Cardiac muscle cell (in vitro differentiated cells and primary cell): ENCODE measurements around the gene CES5A. TPM values are rescaled to one million over a fixed set of nuclear protein-coding genes. Genes with fewer than 3 reads are reported as not detected.
"Not testable (repeated sequence)": the region's sequence is repeated elsewhere in the genome, so short reads cannot be mapped to it uniquely, and the experiment has no call there.

Experiments used
- DNase-seq, 2 donors: peaks; one replicate each; pipeline versions ENCODE4 v3.0.0 to v3.0.0-alpha.2; 2010 to 2017; ENCODE audit warnings: low read depth in 1 of 2, low spot score in 1 of 2
- H3K27ac ChIP-seq: fragments of 200-600 bp; sonication (generic); 2 replicates; pipeline ENCODE4 v1.5.1; 2016
- H3K27me3 ChIP-seq: fragments of 200-600 bp; sonication (generic); 2 replicates; pipeline ENCODE4 v1.6.0; 2016; ENCODE audit warnings: control low read depth
- H3K36me3 ChIP-seq: fragments of 200-600 bp; sonication (generic); 2 replicates; pipeline ENCODE4 v1.5.1; 2016; ENCODE audit warnings: control low read depth
- H3K4me1 ChIP-seq: fragments of 200-600 bp; sonication (generic); 2 replicates; pipeline ENCODE4 v1.8.1; 2017; ENCODE audit warnings: low read depth, mild to moderate bottlenecking, mixed run types
- H3K4me3 ChIP-seq: fragments of 200-600 bp; sonication (generic); 2 replicates; pipeline ENCODE4 v1.5.1; 2016; ENCODE audit warnings: mild to moderate bottlenecking
- H3K9me3 ChIP-seq: fragments of 200-600 bp; sonication (generic); 2 replicates; pipeline ENCODE4 v1.5.1; 2017; ENCODE audit warnings: low read depth, mild to moderate bottlenecking, control low read depth
- polyA plus RNA-seq: library from polyadenylated mRNA; unstranded; fragments of >200 nt; fragmentation: Nextera tagmentation; extraction: Ambion mirVana; gene quantifications from 2 replicates; pipeline ENCODE4 v1.2.1, GENCODE V29; 2016
- total RNA-seq: library from RNA; depleted of rRNA; stranded (reverse); fragments of >200 nt; gene quantifications from 2 replicates; pipeline ENCODE4 v1.2.3, GENCODE V29; 2016
- TF ChIP-seq, protein P1 (sequence below): IDR thresholded peaks from 2 replicates; pipeline ENCODE4 v1.5.1; 2012; ENCODE audit warnings: low read depth, mild to moderate bottlenecking, low read length

CES5A gene
- total and polyA plus RNA-seq, 2 experiments from 2014 or later = not detected

GRCh38 chr16:55861288-55861687 is 13.9 kb downstream of the CES5A start:
- H3K4me3 ChIP-seq = no peak overlapping the region
- DNase-seq = no peak
- no peaks in the 10 kb centered on the region for H3K9me3 ChIP-seq
- no peak overlapping the region for H3K27ac ChIP-seq
- H3K4me1 ChIP-seq = no peaks in the 10 kb centered on the region
- peaks cover 4% of the 10 kb centered on the region for H3K27me3 ChIP-seq
- TF ChIP-seq, protein P1, sequence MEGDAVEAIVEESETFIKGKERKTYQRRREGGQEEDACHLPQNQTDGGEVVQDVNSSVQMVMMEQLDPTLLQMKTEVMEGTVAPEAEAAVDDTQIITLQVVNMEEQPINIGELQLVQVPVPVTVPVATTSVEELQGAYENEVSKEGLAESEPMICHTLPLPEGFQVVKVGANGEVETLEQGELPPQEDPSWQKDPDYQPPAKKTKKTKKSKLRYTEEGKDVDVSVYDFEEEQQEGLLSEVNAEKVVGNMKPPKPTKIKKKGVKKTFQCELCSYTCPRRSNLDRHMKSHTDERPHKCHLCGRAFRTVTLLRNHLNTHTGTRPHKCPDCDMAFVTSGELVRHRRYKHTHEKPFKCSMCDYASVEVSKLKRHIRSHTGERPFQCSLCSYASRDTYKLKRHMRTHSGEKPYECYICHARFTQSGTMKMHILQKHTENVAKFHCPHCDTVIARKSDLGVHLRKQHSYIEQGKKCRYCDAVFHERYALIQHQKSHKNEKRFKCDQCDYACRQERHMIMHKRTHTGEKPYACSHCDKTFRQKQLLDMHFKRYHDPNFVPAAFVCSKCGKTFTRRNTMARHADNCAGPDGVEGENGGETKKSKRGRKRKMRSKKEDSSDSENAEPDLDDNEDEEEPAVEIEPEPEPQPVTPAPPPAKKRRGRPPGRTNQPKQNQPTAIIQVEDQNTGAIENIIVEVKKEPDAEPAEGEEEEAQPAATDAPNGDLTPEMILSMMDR = no peak
- H3K36me3 ChIP-seq = no peaks in the 10 kb centered on the region

GRCh38 chr16:55857650-55858049 is 17.5 kb downstream of the CES5A start:
- not testable (repeated sequence) for H3K36me3 ChIP-seq, H3K27ac ChIP-seq, H3K4me1 ChIP-seq, H3K4me3 ChIP-seq, DNase-seq, H3K9me3 ChIP-seq, H3K27me3 ChIP-seq

- TF ChIP-seq, protein P1 = no peak
- Histone ChIP-seq H3K27me3 (peaks cover 4% of the 10 kb centered on the region), H3K27ac (no peak overlapping the region), H3K4me3 (no peak overlapping the region), H3K36me3 (no peaks in the 10 kb centered on the region), H3K4me1 (no peaks in the 10 kb centered on the region), H3K9me3 (no peaks in the 10 kb centered on the region)
- DNase-seq = no peak
Observed at GRCh38 chr16:55856950-55857349, 18.2 kb downstream of the CES5A start.

DNA sequence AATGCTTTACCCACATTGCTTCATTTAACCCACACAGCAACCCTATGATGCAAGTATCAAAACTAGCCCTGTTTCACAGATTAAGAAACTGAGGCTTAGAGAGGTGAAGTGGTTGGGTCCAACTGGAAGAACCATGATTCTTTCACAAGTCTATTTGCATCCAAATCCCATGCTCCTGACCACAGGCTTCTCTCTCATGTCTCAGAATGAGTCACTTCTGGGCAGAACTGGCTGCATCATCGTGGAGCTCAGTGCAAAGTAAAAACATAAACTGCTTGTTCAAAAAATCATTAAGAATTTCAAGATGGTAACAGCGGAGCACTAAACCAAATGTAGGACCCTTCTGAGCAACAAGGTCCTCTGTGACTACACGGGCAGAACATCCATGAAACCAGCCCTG is 22.1 kb downstream of the CES5A start:
- Histone ChIP-seq H3K4me3 (no peak overlapping the region), H3K36me3 (no peaks in the 10 kb centered on the region), H3K4me1 (no peaks in the 10 kb centered on the region), H3K27ac (no peak overlapping the region), H3K9me3 (no peaks in the 10 kb centered on the region), H3K27me3 (peaks cover 6% of the 10 kb centered on the region)
- no peak for DNase-seq
- TF ChIP-seq, protein P1 = no peak

DNA sequence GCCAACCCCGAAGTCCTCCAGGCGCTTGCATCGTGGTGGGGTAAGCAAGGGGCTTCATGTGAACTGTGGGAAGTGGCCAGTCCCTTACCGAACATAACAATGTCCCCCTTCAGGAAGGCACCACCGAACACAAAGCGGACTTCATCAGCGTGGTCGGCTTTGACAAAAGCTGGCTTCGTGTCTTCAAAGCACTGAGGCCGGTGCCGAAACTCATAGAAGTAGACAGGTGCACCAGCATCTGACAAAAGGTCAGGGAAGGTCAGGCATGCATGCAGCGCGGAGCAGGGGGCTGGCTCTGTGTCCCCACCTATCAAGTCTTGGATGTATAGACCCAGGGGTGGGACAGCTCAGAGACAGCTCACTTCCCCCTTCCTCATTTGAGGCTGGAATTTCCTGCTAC is 25.6 kb downstream of the CES5A start:
- H3K9me3 ChIP-seq = no peaks in the 10 kb centered on the region
- no peak overlapping the region for H3K27ac ChIP-seq
- H3K4me3 ChIP-seq = no peak overlapping the region
- no peaks in the 10 kb centered on the region for H3K4me1 ChIP-seq
- H3K27me3 ChIP-seq = peaks cover 14% of the 10 kb centered on the region
- TF ChIP-seq, protein P1 = no peak
- no peaks in the 10 kb centered on the region for H3K36me3 ChIP-seq
- DNase-seq = no peak

GRCh38 chr16:55846598-55847346 is 28.4 kb downstream of the CES5A start:
- no peak for DNase-seq
- TF ChIP-seq, protein P1 = no peak

More at GRCh38 chr16:55846598-55847346, 28.4 kb downstream of the CES5A start:
- H3K36me3 ChIP-seq = no peaks in the 10 kb centered on the region
- no peak overlapping the region for H3K4me3 ChIP-seq
- no peak overlapping the region for H3K27ac ChIP-seq
- H3K9me3 ChIP-seq = no peaks in the 10 kb centered on the region
- peaks cover 16% of the 10 kb centered on the region for H3K27me3 ChIP-seq
- H3K4me1 ChIP-seq = no peaks in the 10 kb centered on the region
